Mucosa of descending colon (tissue), 3 donors: ENCODE measurements around the gene SCN11A. TPM values are rescaled to one million over a fixed set of nuclear protein-coding genes. Genes with fewer than 3 reads are reported as not detected.
"Not testable (repeated sequence)": the region's sequence is repeated elsewhere in the genome, so short reads cannot be mapped to it uniquely, and the experiment has no call there.

Experiments
- ATAC-seq: fragments of 200-7000 bp; cut with Tn5 transposase; one replicate; pipeline ENCODE4 v1.9.1; 2020; ENCODE audit warnings: mild to moderate bottlenecking, moderate library complexity
- DNase-seq, 3 donors: peaks; one replicate each; pipeline ENCODE4 v3.0.0-alpha.2; 2020
- H3K36me3 ChIP-seq: fragments of 200-600 bp; one replicate; pipeline ENCODE4 v1.8.0; 2021; ENCODE audit warnings: low read depth, mild to moderate bottlenecking
- H3K4me1 ChIP-seq: fragments of 200-600 bp; one replicate; pipeline ENCODE4 v1.8.0; 2021; ENCODE audit warnings: low read depth, mild to moderate bottlenecking
- H3K4me3 ChIP-seq: fragments of 200-600 bp; one replicate; pipeline ENCODE4 v1.8.0; 2021; ENCODE audit warnings: mild to moderate bottlenecking
- H3K9me3 ChIP-seq: fragments of 200-600 bp; one replicate; pipeline ENCODE4 v1.8.0; 2021; ENCODE audit warnings: mild to moderate bottlenecking
- CTCF ChIP-seq: fragments of 200-600 bp; IDR thresholded peaks from one replicate; pipeline ENCODE4 v1.8.0; 2022; ENCODE audit warnings: antibody characterized with exemption, mild to moderate bottlenecking
- intact Hi-C, 2 donors: fragments of 100-400 bp; cut with DNase I in 1 of 2; cut with micrococcal nuclease in 1 of 2; formaldehyde crosslinking; loops; one replicate each; pipeline versions ENCODE4 v1.11.0 to v1.11.1; 2022; cut with DNase I, micrococcal nuclease
- total RNA-seq, 3 donors: library from RNA; stranded (reverse); fragmentation: NEBNext Ultra II Directional in 2 of 3; extraction: Animal tissue kit (Norgen Biotek cat#: 25700) in 2 of 3; gene quantifications; one replicate each; pipeline versions ENCODE4 v1.2.1 to v1.2.4, GENCODE V29; 2021 to 2023
- donor health status: DM: no; HTN: no; CAD: no; lungs with moderate emphysema.
- donor health status: DM: no; HTN: no; CAD: no.
- donor health status: DM: no; HTN: yes; CAD: no.

The SCN11A gene
- total RNA-seq, 3 donors from 2014 or later, result 0.23 to 2.1 (median 0.27) TPM

- no peak for TF ChIP-seq CTCF
- Histone ChIP-seq H3K4me3 (no peak overlapping the region), H3K9me3 (no peaks in the 10 kb centered on the region), H3K36me3 (no peaks in the 10 kb centered on the region), H3K4me1 (peaks cover 6% of the 10 kb centered on the region)
- intact Hi-C loops, result no loop called here
- ATAC-seq, result peak; percentile 84
- peak in 1 of 3 donors; percentile 43 for DNase-seq
These were observed 13.5 kb upstream of the SCN11A start for GRCh38 chr3:39065197-39065596.

GRCh38 chr3:39064646-39065045 lies 12.9 kb upstream of the SCN11A start:
- DNase-seq (no peak), ATAC-seq (no peak)
- H3K36me3 ChIP-seq, result no peaks in the 10 kb centered on the region
- no peaks in the 10 kb centered on the region for H3K9me3 ChIP-seq
- no peak for TF ChIP-seq CTCF
- intact Hi-C loops, result no loop called here
- no peak overlapping the region for H3K4me3 ChIP-seq
- H3K4me1 ChIP-seq, result peaks cover 6% of the 10 kb centered on the region

- intact Hi-C loops, result no loop called here
- Histone ChIP-seq H3K36me3 (no peaks in the 10 kb centered on the region), H3K4me3 (no peak overlapping the region), H3K4me1 (peaks cover 6% of the 10 kb centered on the region), H3K9me3 (no peaks in the 10 kb centered on the region)
- ATAC-seq (no peak), DNase-seq (no peak)
- TF ChIP-seq CTCF, result no peak
These were observed 11.4 kb upstream of the SCN11A start for GRCh38 chr3:39063143-39063542.

- peak; percentile 58 for ATAC-seq
- intact Hi-C loops, result no loop called here
- TF ChIP-seq CTCF, result no peak
- Histone ChIP-seq H3K9me3 (no peaks in the 10 kb centered on the region), H3K4me3 (no peak overlapping the region), H3K4me1 (peaks cover 6% of the 10 kb centered on the region), H3K36me3 (no peaks in the 10 kb centered on the region)
- peak in 1 of 3 donors; percentile 71 for DNase-seq
These were observed 10.4 kb upstream of the SCN11A start for GRCh38 chr3:39062180-39062579.

- DNase-seq, H3K9me3 ChIP-seq, H3K36me3 ChIP-seq, H3K4me1 ChIP-seq, intact Hi-C loops, ATAC-seq, H3K4me3 ChIP-seq: not testable (repeated sequence)
These were observed 9.5 kb upstream of the SCN11A start for GRCh38 chr3:39061228-39061627.

- H3K4me3 ChIP-seq, result no peak overlapping the region
- DNase-seq (no peak), ATAC-seq (no peak)
- no peak for TF ChIP-seq CTCF
- intact Hi-C loops, result no loop called here
- peaks cover 15% of the 10 kb centered on the region for H3K4me1 ChIP-seq
- H3K9me3 ChIP-seq, result no peaks in the 10 kb centered on the region
- no peaks in the 10 kb centered on the region for H3K36me3 ChIP-seq
These were observed 4.4 kb upstream of the SCN11A start for GRCh38 chr3:39056151-39056550.
